Heart left ventricle (tissue), 16 donors: ENCODE results near the gene STARD9. TPM values are rescaled to one million over a fixed set of nuclear protein-coding genes. Genes with fewer than 3 reads are reported as not detected.

ENCODE experiments used
- ATAC-seq, 4 donors: fragments of 200-7000 bp; cut with Tn5 transposase; one replicate each; pipeline ENCODE4 v1.9.1; 2020 to 2022; ENCODE audit warnings: moderate library complexity in 4 of 4, mild to moderate bottlenecking in 3 of 4, moderate number of reproducible peaks in 1 of 4
- DNase-seq, 5 donors: peaks; one replicate each; pipeline ENCODE4 v3.0.0-alpha.2; 2020
- H3K27ac ChIP-seq, 12 donors: fragments of 200-600 bp; sonication (generic) in 4 of 12; one replicate each; pipeline versions ENCODE4 v1.5.0 to v1.8.0; 2016 to 2022; ENCODE audit warnings: mild to moderate bottlenecking in 2 of 12
- H3K27me3 ChIP-seq, 9 donors: fragments of 200-600 bp; sonication (generic) in 2 of 9; one replicate each; pipeline versions ENCODE4 v1.5.1 to v1.8.0; 2016 to 2022; ENCODE audit warnings: mild to moderate bottlenecking in 3 of 9
- H3K36me3 ChIP-seq, 9 donors: fragments of 200-600 bp; sonication (generic) in 2 of 9; one replicate each; pipeline versions ENCODE4 v1.5.0 to v1.8.0; 2018 to 2022; ENCODE audit warnings: mild to moderate bottlenecking in 2 of 9
- H3K4me1 ChIP-seq, 12 donors: fragments of 200-600 bp; sonication (generic) in 4 of 12; one replicate each; pipeline versions ENCODE4 v1.5.0 to v1.8.0; 2016 to 2022; ENCODE audit warnings: mild to moderate bottlenecking in 3 of 12
- H3K4me3 ChIP-seq, 12 donors: fragments of 200-600 bp; sonication (generic) in 4 of 12; one replicate each; pipeline versions ENCODE4 v1.5.0 to v1.8.0; 2017 to 2022; ENCODE audit warnings: mild to moderate bottlenecking in 9 of 12, moderate library complexity in 4 of 12
- H3K9me3 ChIP-seq, 12 donors: fragments of 200-600 bp; sonication (generic) in 4 of 12; one replicate each; pipeline versions ENCODE4 v1.5.0 to v1.8.0; 2016 to 2022; ENCODE audit warnings: mild to moderate bottlenecking in 1 of 12
- CTCF ChIP-seq, 12 donors: fragments of 200-600 bp; sonication (generic) in 4 of 12; IDR thresholded peaks; one replicate each; pipeline versions ENCODE4 v1.5.0 to v1.8.0; 2018 to 2022; ENCODE audit warnings: antibody characterized with exemption in 12 of 12, mild to moderate bottlenecking in 5 of 12
- POLR2A ChIP-seq, 2 donors: fragments of 450-650 bp; IDR thresholded peaks; one replicate each; pipeline ENCODE4 v1.6.1; 2017; ENCODE audit warnings: antibody characterized with exemption in 2 of 2, mild to moderate bottlenecking in 2 of 2, moderate library complexity in 2 of 2
- WGBS, 4 donors: extraction: QIAGEN DNeasy Blood & Tissue Kit in 2 of 4; methylation state at CpG; one replicate each; pipeline versions ENCODE4 v1.1.5 to v1.1.7; 2013 to 2018; 5-methylcytosine and 5-hydroxymethylcytosine counted together
- intact Hi-C, 10 donors: fragments of 100-400 bp; cut with DNase I; formaldehyde crosslinking; loops; one replicate each; pipeline versions ENCODE4 v1.11.1 to v1.14.2; 2022
- polyA plus RNA-seq, 2 donors: library from polyadenylated mRNA; stranded (reverse); fragments of 200-250 nt; gene quantifications; one replicate each; pipeline ENCODE4 v1.2.3, GENCODE V29; 2013
- total RNA-seq, 9 donors: library from RNA; depleted of rRNA in 2 of 9; stranded (reverse); fragments of >200 nt in 2 of 9; fragmentation: NEBNext Ultra II Directional in 3 of 9; extraction: Animal tissue kit (Norgen Biotek cat#: 25700) in 3 of 9; gene quantifications; one replicate each; pipeline versions ENCODE4 v1.1.0 to v1.2.4, GENCODE V29; 2016 to 2023
- donor health status: ischemic (EF 13 %, LVEDD 7.1; RV severe dilation, severe dysfunction).
- donor health status: healthy with polysubstance abuse.
- donor health status: DM: no; HTN: yes; CAD: no.
- donor health status: DM: no; HTN: no; CAD: no.
- donor health status: ischemic (EF 25% LVEDD 6.9; RV normal size, moderate dysfunction).
- donor health status: ischemic (EF 25% LVEDD 5.7; RV mildly dilated, moderate dysfunction).
- donor health status: healthy.
- donor health status: DM: yes; HTN: yes; CAD: no.
- donor health status: ischemic (EF 35%, LVEDD 5.7; RV mildly dilated, moderate dysfunction).
- donor health status: nonischemic (EF 11% LVEDD 7.7; RV severe dilation, severe dysfunction).
- donor health status: DM: yes; HTN: yes; CAD: no.
- donor health status: PGD.
- donor health status: ischemic (EF 29% LVEDD 5.4; RV normal size, mild dysfunction).
- donor health status: nonischemic (EF 23%, LVEDD 6.1; RV moderate dilation, normal function).

The STARD9 gene
- total and polyA plus RNA-seq, 11 donors = 3.7 to 11.1 (median 8.0) TPM

- peak within 1 kb of the TSS; percentile 68 to 98 (median 94) for H3K4me3 ChIP-seq
- DNase-seq (peak; percentile 93 to 97 (median 94)), ATAC-seq (peak; percentile 89 to 99 (median 98))
- peaks cover 0 to 37% (median 32%) of the 10 kb centered on the region in 9 donors for H3K36me3 ChIP-seq
- peak in 3 of 12 donors; percentile 12 to 26 (median 17) for TF ChIP-seq CTCF (IDR thresholded peaks at IDR 0.05)
- TF ChIP-seq POLR2A (IDR thresholded peaks at IDR 0.05) = peak; percentile 4 to 80
- intact Hi-C loops = loop anchor here in 8 of 10 donors (2.0 to 10.0 kb wide), 2 partner anchors 184 to 188 kb away; partner anchors contain the start of gene TTBK2 (in 8 of the 8)
- WGBS, 4 donors = 0 to 2% (median 1%) methylated on average over 27 to 76 of the region's 76 CpGs
- H3K27ac ChIP-seq = peak within 1 kb of the TSS; percentile 78 to 98 (median 88)
- no peaks in the 10 kb centered on the region for H3K9me3 ChIP-seq
- peaks cover 7 to 24% (median 16%) of the 10 kb centered on the region in 12 donors for H3K4me1 ChIP-seq
- no peaks in the 10 kb centered on the region for H3K27me3 ChIP-seq
Measured at GRCh38 chr15:42736793-42737528, 161.6 kb downstream of the STARD9 start, which contains the start of gene CDAN1. Gene CDAN1, minus strand, starts transcription at chr15:42737128. Its CDS starts 26 bp downstream, at chr15:42737102.

- H3K36me3 ChIP-seq = peaks cover 0 to 29% (median 25%) of the 10 kb centered on the region in 9 donors
- peak overlapping the region; percentile 68 to 98 (median 94) for H3K4me3 ChIP-seq
- intact Hi-C loops = loop anchor here in 8 of 10 donors (2.0 to 10.0 kb wide), 2 partner anchors 183 to 187 kb away; partner anchors contain the start of gene TTBK2 (in 8 of the 8)
- peak overlapping the region; percentile 78 to 98 (median 88) for H3K27ac ChIP-seq
- DNase-seq (no peak), ATAC-seq (peak in 1 of 4 donors; percentile 1)
- H3K4me1 ChIP-seq = peaks cover 7 to 29% (median 17%) of the 10 kb centered on the region in 12 donors
- 80 to 84% (median 83%) methylated on average over 19 to 21 of the region's 21 CpGs for WGBS, 4 donors
- no peaks in the 10 kb centered on the region for H3K9me3 ChIP-seq
- TF ChIP-seq CTCF (IDR thresholded peaks at IDR 0.05) (no peak), POLR2A (IDR thresholded peaks at IDR 0.05) (no peak)
- H3K27me3 ChIP-seq = no peaks in the 10 kb centered on the region
Measured at GRCh38 chr15:42737529-42738328, 162.3 kb downstream of the STARD9 start.

DNA sequence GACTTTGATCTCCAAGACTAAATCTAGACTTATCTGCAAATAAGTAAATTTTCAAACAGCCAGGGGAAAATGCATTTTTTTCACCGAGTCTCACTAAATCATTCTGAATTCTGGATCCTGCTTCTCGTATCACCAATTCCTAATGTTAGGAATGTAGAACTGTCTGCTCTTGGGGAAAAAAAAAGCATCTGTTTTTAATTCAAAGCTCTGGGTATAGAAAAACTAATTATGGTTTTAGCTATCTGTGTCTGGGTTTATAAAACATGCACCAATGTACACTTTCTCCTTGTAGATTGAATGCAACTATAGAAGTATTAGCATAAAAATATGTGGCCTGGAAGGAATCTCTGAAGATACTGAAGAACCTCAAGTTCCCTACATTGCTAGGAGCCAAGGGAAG, 166.3 kb downstream of the STARD9 start:
- no peak overlapping the region for H3K27ac ChIP-seq
- no peak for DNase-seq

More for the DNA sequence above, 166.3 kb downstream of the STARD9 start:
- H3K4me3 ChIP-seq = no peak overlapping the region
- 90 to 95% (median 95%) methylated on average over 2 of the region's 2 CpGs for WGBS, 4 donors
- no peak for TF ChIP-seq POLR2A (IDR thresholded peaks at IDR 0.05)
- no peak for TF ChIP-seq CTCF (IDR thresholded peaks at IDR 0.05)
- peaks cover 0 to 18% (median 6%) of the 10 kb centered on the region in 12 donors for H3K4me1 ChIP-seq
- intact Hi-C loops = no loop called here
- no peaks in the 10 kb centered on the region for H3K27me3 ChIP-seq
- ATAC-seq = no peak
- no peaks in the 10 kb centered on the region for H3K9me3 ChIP-seq
- peaks cover 0 to 31% (median 14%) of the 10 kb centered on the region in 9 donors for H3K36me3 ChIP-seq
